Stimulated activated CD8-positive, alpha-beta memory T cell treated with anti-CD3 and anti-CD28 coated beads, Interleukin-4, amount 100 ng/mL, for 48 hours (primary cell): Measurements from ENCODE around the gene RCBTB2.
A peak's percentile ranks its signal among the peaks of the same experiment; 100 is the strongest.

Experiments
- DNase-seq: peaks from one replicate; pipeline ENCODE4 v3.0.0-alpha.2; 2020

Gene RCBTB2

GRCh38 chr13:48562296-48563066, 29.6 kb upstream of the RCBTB2 start:
- DNase-seq: peak; percentile 67

GRCh38 chr13:48561466-48562235, 28.8 kb upstream of the RCBTB2 start:
- DNase-seq: no peak

GRCh38 chr13:48560657-48561337, 27.9 kb upstream of the RCBTB2 start:
- no peak for DNase-seq

GRCh38 chr13:48559638-48560320, 26.9 kb upstream of the RCBTB2 start:
- no peak for DNase-seq

GRCh38 chr13:48556817-48557216, 23.9 kb upstream of the RCBTB2 start:
- DNase-seq: no peak

GRCh38 chr13:48555441-48555840, 22.6 kb upstream of the RCBTB2 start:
- no peak for DNase-seq

- no peak for DNase-seq
Measured at GRCh38 chr13:48551329-48551728, 18.4 kb upstream of the RCBTB2 start.

GRCh38 chr13:48549658-48550057, 16.8 kb upstream of the RCBTB2 start:
- no peak for DNase-seq

GRCh38 chr13:48547663-48548092, 14.8 kb upstream of the RCBTB2 start:
- DNase-seq: no peak

GRCh38 chr13:48545608-48546007, 12.7 kb upstream of the RCBTB2 start:
- DNase-seq: no peak

- DNase-seq: no peak
Measured at GRCh38 chr13:48542581-48543341, 9.9 kb upstream of the RCBTB2 start.

- DNase-seq: no peak
Measured at GRCh38 chr13:48542138-48542537, 9.3 kb upstream of the RCBTB2 start.

GRCh38 chr13:48539550-48539949, 6.7 kb upstream of the RCBTB2 start:
- no peak for DNase-seq

GRCh38 chr13:48536621-48537250, 3.9 kb upstream of the RCBTB2 start:
- DNase-seq: no peak

- DNase-seq: no peak
Measured at GRCh38 chr13:48535766-48536165, 2.9 kb upstream of the RCBTB2 start.

- DNase-seq: no peak
Measured at GRCh38 chr13:48534911-48535501, 2.1 kb upstream of the RCBTB2 start.

GRCh38 chr13:48533961-48534600, 1.2 kb upstream of the RCBTB2 start:
- DNase-seq: no peak

GRCh38 chr13:48532256-48532505, 699 bp downstream of the RCBTB2 start:
- no peak for DNase-seq

- DNase-seq: no peak
Measured at GRCh38 chr13:48531416-48532255, 1.2 kb downstream of the RCBTB2 start.

- DNase-seq: no peak
Measured at GRCh38 chr13:48530833-48531232, 2.0 kb downstream of the RCBTB2 start.
